Left lung (tissue), 10 donors: ENCODE measurements around the gene RPLP1. TPM values are rescaled to one million over a fixed set of nuclear protein-coding genes. Genes with fewer than 3 reads are reported as not detected.
A peak's percentile ranks its signal among the peaks of the same experiment; 100 is the strongest.

Experiments used
- ATAC-seq: fragments of 200-7000 bp; cut with Tn5 transposase; one replicate; pipeline ENCODE4 v1.9.1; 2020; ENCODE audit warnings: moderate library complexity
- DNase-seq, 4 donors: peaks; one replicate each; pipeline ENCODE4 v3.0.0-alpha.2; 2013 to 2020
- H3K27ac ChIP-seq, 2 donors: fragments of 200-600 bp; sonication (generic) in 1 of 2; one replicate each; pipeline versions ENCODE4 v1.5.0 to v1.8.0; 2020 to 2021
- H3K27me3 ChIP-seq, 2 donors: fragments of 200-600 bp; sonication (generic) in 1 of 2; one replicate each; pipeline versions ENCODE4 v1.5.0 to v1.8.0; 2020 to 2021
- H3K36me3 ChIP-seq, 2 donors: fragments of 200-600 bp; sonication (generic) in 1 of 2; one replicate each; pipeline versions ENCODE4 v1.5.0 to v1.8.0; 2020 to 2021
- H3K4me1 ChIP-seq, 2 donors: fragments of 200-600 bp; one replicate each; pipeline ENCODE4 v1.8.0; 2021
- H3K4me3 ChIP-seq, 2 donors: fragments of 200-600 bp; sonication (generic) in 1 of 2; one replicate each; pipeline versions ENCODE4 v1.5.0 to v1.8.0; 2020 to 2021; ENCODE audit warnings: mild to moderate bottlenecking in 1 of 2
- H3K9me3 ChIP-seq, 2 donors: fragments of 200-600 bp; sonication (generic) in 1 of 2; one replicate each; pipeline versions ENCODE4 v1.5.0 to v1.8.0; 2020 to 2021
- intact Hi-C, 2 donors: fragments of 100-400 bp; cut with DNase I; formaldehyde crosslinking; loops; one replicate each; pipeline versions ENCODE4 v1.11.2 to v1.14.2; 2022
- polyA plus RNA-seq, 6 donors: library from polyadenylated mRNA; unstranded; fragments of 120-200 nt; gene quantifications; one replicate each; pipeline ENCODE4 v1.2.1, GENCODE V29; 2013; ENCODE audit not compliant: insufficient read length in 6 of 6
- total RNA-seq, 2 donors: library from RNA; stranded (reverse); fragmentation: NEBNext Ultra II Directional; extraction: Animal tissue kit (Norgen Biotek cat#: 25700); gene quantifications; one replicate each; pipeline ENCODE4 v1.2.1, GENCODE V29; 2021
- TF ChIP-seq, protein P1 (sequence below), 2 donors: fragments of 200-600 bp; sonication (generic) in 1 of 2; IDR thresholded peaks; one replicate each; pipeline versions ENCODE4 v1.5.0 to v1.8.0; 2021; ENCODE audit warnings: antibody characterized with exemption in 2 of 2
- donor health status: DM: no; HTN: yes; CAD: no.
- donor health status: DM: no; HTN: no; CAD: no.

RPLP1 gene
- total and polyA plus RNA-seq, 8 donors, result 1,369 to 2,220 (median 1,740) TPM

- Histone ChIP-seq H3K9me3 (no peaks in the 10 kb centered on the region), H3K4me3 (no peak overlapping the region), H3K36me3 (no peaks in the 10 kb centered on the region), H3K27me3 (no peaks in the 10 kb centered on the region), H3K27ac (no peak overlapping the region), H3K4me1 (peaks cover 28 to 32% of the 10 kb centered on the region in 2 donors)
- intact Hi-C loops, result no loop called here
- ATAC-seq, result no peak
- DNase-seq, result no peak
- TF ChIP-seq, protein P1, sequence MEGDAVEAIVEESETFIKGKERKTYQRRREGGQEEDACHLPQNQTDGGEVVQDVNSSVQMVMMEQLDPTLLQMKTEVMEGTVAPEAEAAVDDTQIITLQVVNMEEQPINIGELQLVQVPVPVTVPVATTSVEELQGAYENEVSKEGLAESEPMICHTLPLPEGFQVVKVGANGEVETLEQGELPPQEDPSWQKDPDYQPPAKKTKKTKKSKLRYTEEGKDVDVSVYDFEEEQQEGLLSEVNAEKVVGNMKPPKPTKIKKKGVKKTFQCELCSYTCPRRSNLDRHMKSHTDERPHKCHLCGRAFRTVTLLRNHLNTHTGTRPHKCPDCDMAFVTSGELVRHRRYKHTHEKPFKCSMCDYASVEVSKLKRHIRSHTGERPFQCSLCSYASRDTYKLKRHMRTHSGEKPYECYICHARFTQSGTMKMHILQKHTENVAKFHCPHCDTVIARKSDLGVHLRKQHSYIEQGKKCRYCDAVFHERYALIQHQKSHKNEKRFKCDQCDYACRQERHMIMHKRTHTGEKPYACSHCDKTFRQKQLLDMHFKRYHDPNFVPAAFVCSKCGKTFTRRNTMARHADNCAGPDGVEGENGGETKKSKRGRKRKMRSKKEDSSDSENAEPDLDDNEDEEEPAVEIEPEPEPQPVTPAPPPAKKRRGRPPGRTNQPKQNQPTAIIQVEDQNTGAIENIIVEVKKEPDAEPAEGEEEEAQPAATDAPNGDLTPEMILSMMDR (IDR thresholded peaks at IDR 0.05), result no peak
These were observed 12.6 kb downstream of the RPLP1 start for GRCh38 chr15:69465253-69465652.

- TF ChIP-seq, protein P1 (IDR thresholded peaks at IDR 0.05), result no peak
These were observed 14.1 kb downstream of the RPLP1 start for GRCh38 chr15:69466733-69467132.

DNA sequence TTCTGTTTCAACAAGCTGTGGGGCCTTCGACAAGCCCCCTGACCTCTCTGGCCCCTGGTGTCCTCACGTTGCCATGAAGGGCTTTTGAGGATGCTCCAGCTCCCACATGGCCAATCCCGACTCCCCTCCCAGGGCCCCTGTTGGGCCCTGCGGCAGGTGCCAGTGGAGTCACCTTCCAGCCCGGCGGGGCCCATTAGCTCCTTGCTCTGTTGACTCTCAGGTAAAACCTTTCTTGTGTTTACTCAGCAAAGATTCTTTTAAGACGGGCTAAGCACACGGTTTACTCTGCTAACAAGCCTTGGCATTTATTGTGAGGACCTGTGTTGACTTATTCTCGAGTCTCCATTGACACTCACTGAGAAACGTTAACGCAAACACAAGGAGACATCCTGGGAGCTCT lies 15.0 kb downstream of the RPLP1 start:
- no peaks in the 10 kb centered on the region for H3K36me3 ChIP-seq
- no peak overlapping the region for H3K4me3 ChIP-seq
- H3K27ac ChIP-seq, result peak overlapping the region; percentile 70 to 83
- H3K27me3 ChIP-seq, result no peaks in the 10 kb centered on the region
- H3K4me1 ChIP-seq, result peaks cover 22 to 24% of the 10 kb centered on the region in 2 donors
- ATAC-seq (peak; percentile 53), DNase-seq (peak in 2 of 4 donors; percentile 51 to 71)
- intact Hi-C loops, result no loop called here
- H3K9me3 ChIP-seq, result no peaks in the 10 kb centered on the region
- TF ChIP-seq, protein P1 (IDR thresholded peaks at IDR 0.05), result no peak

More at GRCh38 chr15:69466733-69467132, 14.1 kb downstream of the RPLP1 start:
- intact Hi-C loops, result no loop called here
- no peak overlapping the region for H3K27ac ChIP-seq
- no peaks in the 10 kb centered on the region for H3K27me3 ChIP-seq
- no peak overlapping the region for H3K4me3 ChIP-seq
- H3K4me1 ChIP-seq, result peaks cover 27 to 30% of the 10 kb centered on the region in 2 donors
- DNase-seq, result no peak
- no peaks in the 10 kb centered on the region for H3K36me3 ChIP-seq
- no peak for ATAC-seq
- no peaks in the 10 kb centered on the region for H3K9me3 ChIP-seq

DNA sequence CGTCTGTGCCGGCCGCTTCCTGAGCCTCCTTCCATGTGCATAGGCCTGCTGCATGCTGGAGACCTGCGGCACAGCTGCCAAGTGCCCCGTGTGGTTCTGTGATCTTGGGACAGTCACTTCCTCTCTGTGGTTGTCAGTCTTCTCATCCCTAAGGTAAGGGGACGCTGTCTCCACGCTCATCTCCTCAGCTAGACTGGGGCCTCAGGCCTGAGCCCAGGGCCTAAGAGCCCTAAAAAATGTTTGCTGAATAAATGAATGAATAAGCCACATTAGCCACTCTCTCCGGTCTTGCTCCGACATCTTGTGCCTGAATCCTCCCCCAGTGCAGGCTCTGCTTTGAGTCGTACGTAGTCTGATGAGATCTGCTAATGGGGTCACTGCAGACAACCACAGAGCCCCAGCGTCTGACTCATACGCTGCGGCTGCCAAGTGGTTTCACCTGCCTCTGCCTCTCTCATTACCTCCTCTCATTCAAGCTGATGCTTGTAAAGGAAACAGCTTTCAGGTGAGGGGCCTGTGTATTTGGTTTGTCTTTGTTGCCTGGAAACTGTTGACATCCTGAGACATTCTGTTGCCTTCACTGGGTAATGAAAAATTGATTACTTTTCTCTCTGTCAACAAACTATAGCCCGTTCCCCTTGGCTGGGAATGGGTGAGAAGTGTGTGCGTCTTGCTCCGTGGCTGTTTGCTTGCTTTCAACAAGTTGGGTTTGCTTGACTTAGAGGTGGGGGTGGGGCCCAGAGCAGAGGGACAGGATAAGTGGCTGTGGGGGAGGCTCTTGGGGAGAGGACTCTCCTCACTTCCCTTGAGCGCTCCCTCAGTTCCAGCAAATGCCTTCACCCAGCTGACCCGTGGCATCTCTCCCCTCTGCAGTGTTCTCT lies 15.9 kb downstream of the RPLP1 start:
- no peaks in the 10 kb centered on the region for H3K27me3 ChIP-seq
- no peak overlapping the region for H3K4me3 ChIP-seq
- TF ChIP-seq, protein P1 (IDR thresholded peaks at IDR 0.05), result no peak
- ATAC-seq (peak; percentile 72), DNase-seq (peak in 3 of 4 donors; percentile 73 to 84 (median 76))
- peak overlapping the region; percentile 70 to 83 for H3K27ac ChIP-seq
- H3K36me3 ChIP-seq, result no peaks in the 10 kb centered on the region
- intact Hi-C loops, result no loop called here
- peaks cover 17 to 18% of the 10 kb centered on the region in 2 donors for H3K4me1 ChIP-seq
- no peaks in the 10 kb centered on the region for H3K9me3 ChIP-seq

DNA sequence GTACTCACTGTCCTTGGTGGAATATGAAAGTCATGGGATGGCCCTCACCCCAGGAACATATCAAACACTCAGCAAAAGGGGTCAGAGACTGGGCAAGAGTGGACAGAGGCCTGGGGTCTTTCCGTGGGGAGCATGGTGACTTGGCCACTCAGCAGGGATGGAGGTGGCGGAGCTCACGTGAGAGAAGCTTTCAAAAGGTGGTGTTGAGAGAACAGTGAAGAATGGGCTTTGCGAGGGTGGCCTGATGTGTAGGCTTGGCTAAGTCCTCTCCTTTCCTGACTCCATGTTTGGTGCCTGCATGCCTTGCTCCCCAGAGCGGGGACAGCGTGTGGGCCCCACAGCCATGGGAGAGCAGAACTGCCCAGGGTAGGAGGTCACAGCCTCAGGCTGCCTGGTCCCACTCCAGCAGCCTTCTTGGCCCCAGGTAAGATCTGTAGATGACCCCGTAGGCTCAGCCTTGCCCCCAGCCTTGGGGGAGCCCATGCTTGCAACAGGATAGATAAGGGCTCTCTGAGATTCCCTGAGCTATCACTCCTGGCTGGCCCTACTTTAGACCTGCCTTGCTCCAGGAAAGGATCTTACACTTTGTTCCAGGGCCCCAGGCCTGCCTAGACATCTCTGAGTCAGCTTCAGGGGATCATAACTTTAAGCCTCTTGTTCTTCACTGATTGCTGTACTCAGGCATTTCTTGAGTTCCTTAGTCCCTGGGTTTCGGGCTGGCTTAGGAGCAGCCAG lies 17.0 kb downstream of the RPLP1 start:
- no peaks in the 10 kb centered on the region for H3K36me3 ChIP-seq
- peaks cover 15 to 17% of the 10 kb centered on the region in 2 donors for H3K4me1 ChIP-seq
- no peak for ATAC-seq
- H3K27ac ChIP-seq, result peak overlapping the region; percentile 44 to 70
- H3K4me3 ChIP-seq, result no peak overlapping the region
- TF ChIP-seq, protein P1 (IDR thresholded peaks at IDR 0.05), result no peak
- intact Hi-C loops, result no loop called here
- DNase-seq, result no peak
- H3K9me3 ChIP-seq, result no peaks in the 10 kb centered on the region
- H3K27me3 ChIP-seq, result no peaks in the 10 kb centered on the region
